Testis (tissue), 2 donors: ENCODE data around the gene TLE4.

Experiments used
- POLR2A ChIP-seq: fragments of 450-650 bp; IDR thresholded peaks from one replicate; pipeline ENCODE4 v1.6.1; 2017; ENCODE audit warnings: antibody characterized with exemption, mild to moderate bottlenecking, moderate library complexity
- TF ChIP-seq, protein P1 (sequence below), 3 experiments: fragments of 450-650 bp in 2 of 3; fragments of 200-600 bp in 1 of 3; sonication (generic) in 1 of 3; IDR thresholded peaks; one replicate each; pipeline ENCODE4 v1.5.1; 2016 to 2019; ENCODE audit warnings: antibody characterized with exemption in 3 of 3, mild to moderate bottlenecking in 2 of 3, moderate library complexity in 1 of 3

DNA sequence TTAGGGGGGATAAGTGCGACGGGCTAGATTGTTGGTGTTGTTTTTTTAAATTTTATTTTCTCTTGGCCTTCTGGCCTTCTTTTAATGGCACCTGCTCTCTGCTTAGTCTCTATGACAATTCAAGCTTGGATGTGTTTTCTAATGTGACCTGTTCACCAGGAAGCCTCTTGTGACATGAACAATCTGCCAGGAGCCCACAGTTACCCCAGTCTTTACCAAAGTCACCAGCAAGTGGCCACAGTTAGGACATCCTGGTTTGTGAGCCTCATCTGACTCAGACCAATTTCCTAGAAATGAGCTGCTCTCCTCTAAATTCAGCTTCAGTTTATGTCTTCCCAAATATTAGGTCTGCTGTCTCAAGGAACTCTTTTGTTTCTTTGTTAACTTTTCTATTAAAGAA lies 135.8 kb downstream of the TLE4 start:
- TF ChIP-seq, protein P1, sequence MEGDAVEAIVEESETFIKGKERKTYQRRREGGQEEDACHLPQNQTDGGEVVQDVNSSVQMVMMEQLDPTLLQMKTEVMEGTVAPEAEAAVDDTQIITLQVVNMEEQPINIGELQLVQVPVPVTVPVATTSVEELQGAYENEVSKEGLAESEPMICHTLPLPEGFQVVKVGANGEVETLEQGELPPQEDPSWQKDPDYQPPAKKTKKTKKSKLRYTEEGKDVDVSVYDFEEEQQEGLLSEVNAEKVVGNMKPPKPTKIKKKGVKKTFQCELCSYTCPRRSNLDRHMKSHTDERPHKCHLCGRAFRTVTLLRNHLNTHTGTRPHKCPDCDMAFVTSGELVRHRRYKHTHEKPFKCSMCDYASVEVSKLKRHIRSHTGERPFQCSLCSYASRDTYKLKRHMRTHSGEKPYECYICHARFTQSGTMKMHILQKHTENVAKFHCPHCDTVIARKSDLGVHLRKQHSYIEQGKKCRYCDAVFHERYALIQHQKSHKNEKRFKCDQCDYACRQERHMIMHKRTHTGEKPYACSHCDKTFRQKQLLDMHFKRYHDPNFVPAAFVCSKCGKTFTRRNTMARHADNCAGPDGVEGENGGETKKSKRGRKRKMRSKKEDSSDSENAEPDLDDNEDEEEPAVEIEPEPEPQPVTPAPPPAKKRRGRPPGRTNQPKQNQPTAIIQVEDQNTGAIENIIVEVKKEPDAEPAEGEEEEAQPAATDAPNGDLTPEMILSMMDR (IDR thresholded peaks at IDR 0.05): no peak
- no peak for TF ChIP-seq POLR2A
